VCaP (cell line): ENCODE results near the gene PCARE.

Source experiments
- H3K27ac ChIP-seq: fragments of 450-650 bp; 2 replicates; pipeline ENCODE4 v1.5.1; 2017
- TF ChIP-seq, protein P1 (sequence below): fragments of 450-650 bp; conservative IDR thresholded peaks from 2 replicates; pipeline ENCODE4 v1.5.1; 2017; ENCODE audit warnings: mild to moderate bottlenecking, moderate library complexity

The PCARE gene

DNA sequence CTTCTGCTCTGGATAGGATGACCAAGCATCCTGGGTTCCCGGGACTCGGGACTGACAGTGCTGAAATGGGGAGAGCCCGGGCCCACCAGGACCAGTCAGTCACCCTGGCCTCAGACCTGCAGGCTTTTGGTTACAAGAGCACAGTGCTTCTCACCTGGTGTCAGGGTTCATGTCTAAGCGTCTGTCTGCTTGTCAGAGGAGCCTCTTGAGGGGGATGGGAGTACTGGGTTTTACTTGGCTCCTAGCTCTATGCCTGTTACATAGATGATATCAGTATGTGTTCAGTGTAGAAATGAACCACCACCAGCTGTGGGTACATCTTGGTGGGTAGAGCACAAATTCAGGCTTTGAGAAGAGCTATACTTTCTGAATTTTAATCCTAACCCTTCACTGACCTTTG lies 29.9 kb downstream of the PCARE start:
- H3K27ac ChIP-seq: no peak overlapping the region
- TF ChIP-seq, protein P1, sequence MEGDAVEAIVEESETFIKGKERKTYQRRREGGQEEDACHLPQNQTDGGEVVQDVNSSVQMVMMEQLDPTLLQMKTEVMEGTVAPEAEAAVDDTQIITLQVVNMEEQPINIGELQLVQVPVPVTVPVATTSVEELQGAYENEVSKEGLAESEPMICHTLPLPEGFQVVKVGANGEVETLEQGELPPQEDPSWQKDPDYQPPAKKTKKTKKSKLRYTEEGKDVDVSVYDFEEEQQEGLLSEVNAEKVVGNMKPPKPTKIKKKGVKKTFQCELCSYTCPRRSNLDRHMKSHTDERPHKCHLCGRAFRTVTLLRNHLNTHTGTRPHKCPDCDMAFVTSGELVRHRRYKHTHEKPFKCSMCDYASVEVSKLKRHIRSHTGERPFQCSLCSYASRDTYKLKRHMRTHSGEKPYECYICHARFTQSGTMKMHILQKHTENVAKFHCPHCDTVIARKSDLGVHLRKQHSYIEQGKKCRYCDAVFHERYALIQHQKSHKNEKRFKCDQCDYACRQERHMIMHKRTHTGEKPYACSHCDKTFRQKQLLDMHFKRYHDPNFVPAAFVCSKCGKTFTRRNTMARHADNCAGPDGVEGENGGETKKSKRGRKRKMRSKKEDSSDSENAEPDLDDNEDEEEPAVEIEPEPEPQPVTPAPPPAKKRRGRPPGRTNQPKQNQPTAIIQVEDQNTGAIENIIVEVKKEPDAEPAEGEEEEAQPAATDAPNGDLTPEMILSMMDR: no peak

DNA sequence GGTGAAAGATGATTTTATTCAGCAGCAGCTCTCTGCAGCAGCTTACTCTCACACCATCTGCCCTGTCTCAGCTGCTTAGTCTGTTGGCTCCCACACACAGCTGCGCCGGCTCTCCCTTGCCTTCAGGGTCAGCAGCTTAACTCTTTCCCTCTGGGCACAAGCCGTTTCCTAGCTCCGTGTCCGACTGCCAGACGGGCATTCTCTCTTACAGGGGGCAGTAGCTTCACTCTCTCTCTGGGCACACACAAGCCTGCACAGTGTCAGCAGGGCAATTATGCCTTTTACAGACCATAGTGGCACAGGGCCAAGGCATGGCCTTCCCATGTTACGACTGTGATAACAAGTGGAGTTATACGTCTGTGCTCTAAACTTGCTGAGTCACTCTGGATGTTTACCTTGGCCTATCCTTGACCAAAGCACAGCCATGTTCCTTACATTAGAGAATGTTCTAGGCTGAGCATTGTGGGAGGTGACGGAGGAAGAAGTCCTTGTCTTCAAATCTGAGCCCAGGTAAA lies 31.7 kb downstream of the PCARE start:
- H3K27ac ChIP-seq: no peak overlapping the region
- TF ChIP-seq, protein P1: no peak

DNA sequence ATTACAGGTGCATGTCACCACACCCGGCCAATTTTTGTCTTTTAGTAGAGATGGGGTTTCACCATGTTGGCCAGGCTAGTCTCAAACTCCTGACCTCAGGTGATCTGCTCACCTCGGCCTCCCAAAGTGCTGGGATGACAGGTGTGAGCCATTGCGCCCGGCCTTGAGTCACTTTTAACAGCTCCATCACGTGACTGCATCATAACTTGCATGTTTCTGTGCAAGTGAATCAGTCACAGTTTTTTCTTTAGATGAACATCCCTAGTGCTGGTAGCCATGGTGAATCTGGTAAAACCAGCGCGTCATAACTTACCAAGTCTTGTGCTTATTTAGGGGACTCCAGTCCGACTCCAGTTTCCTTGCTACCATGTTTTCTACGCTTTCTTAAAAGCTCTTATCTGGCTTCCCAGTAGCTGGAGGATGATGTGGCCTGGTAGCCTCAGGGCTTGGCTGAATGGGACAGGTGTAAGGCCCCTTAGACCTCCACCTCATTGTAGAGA lies 33.1 kb downstream of the PCARE start:
- TF ChIP-seq, protein P1: no peak

DNA sequence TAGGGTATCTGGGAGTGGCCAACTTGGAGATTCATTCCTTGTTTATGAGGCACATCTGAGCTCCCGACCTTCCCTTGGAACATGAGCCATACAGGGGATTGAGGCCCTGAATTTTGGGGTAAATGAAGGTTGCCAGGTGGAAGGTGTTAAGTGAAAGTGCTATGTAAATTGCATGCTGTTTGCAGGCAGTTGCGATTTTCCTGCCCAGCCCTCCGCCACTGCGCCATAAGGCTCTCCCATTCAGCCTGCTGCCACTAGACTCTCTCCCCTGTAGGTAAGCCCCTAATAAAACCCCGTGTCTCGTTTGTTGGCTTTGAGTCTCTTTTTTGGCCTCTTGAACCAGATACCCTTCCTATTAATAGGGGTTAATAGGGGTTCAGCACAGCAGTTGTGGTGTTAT lies 33.8 kb downstream of the PCARE start:
- H3K27ac ChIP-seq: no peak overlapping the region
- TF ChIP-seq, protein P1: no peak

More for the DNA sequence above, 33.1 kb downstream of the PCARE start:
- no peak overlapping the region for H3K27ac ChIP-seq

DNA sequence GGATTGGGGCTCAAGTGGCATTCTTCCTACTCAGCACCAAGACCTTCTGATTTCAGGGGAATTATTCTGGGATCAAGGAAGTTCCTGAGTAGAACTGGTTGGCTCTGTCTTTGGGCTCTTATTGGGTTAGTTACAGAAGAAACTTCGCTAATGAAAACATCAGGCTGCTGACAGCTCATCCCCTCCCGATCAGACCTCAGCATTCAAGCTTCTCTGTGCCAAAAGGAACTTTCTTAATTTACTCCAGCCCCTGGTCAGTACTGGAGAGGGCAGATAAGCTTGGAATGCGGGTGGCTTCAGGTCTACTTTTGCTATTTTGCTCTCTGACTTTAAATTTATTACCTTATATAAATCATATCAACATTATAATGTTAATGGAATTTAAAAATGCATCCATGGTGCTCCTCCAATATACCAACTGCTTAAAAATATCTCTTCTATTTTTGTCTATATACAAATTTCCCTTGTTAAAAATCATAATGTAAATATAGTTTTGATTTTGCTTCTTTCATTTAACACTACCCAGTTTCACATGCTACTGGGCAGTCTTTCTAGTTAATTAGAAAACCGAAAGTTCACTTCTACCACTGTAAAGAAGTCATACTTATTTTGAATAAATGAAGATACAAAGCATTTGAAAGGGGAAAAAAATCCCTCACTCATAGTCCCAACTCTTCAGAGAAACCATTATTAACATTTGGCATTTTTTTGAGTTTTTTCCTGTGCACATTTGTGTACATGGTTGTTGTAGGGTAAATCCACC lies 34.4 kb downstream of the PCARE start:
- TF ChIP-seq, protein P1: no peak
- no peak overlapping the region for H3K27ac ChIP-seq

DNA sequence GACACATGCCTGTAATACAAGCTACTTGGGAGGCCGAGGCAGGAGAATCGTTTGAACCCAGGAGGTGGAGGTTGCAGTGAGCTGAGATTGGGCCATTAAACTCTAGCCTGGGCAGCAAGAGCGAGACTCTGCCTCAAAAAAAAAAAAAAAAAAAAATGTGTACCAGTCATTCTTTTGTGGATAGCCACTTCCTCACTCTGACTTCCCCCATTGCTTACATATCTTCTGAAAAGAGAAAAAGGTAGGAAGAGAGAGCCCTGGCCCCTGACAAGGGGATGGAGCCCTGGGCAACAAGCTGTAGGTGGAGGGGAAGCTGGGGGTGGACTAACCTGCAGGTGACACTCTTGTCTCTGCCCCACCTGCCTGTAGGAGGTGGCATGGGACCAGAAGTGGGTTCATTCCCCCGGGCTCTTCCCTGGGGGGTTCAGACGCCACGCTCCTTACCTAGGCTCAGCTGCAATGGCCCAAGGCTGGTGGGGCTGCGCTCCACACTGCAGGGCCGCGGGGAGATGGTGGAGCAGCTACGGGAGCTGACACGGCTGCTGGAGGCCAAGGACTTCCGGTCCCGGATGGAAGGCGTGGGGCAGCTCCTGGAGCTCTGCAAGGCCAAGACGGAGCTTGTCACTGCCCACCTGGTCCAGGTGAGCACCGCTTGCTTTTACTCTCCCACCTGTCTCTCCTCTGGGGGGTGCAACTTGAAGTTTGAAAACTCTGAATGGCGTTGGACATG lies 39.1 kb downstream of the PCARE start:
- H3K27ac ChIP-seq: no peak overlapping the region
- TF ChIP-seq, protein P1: no peak

DNA sequence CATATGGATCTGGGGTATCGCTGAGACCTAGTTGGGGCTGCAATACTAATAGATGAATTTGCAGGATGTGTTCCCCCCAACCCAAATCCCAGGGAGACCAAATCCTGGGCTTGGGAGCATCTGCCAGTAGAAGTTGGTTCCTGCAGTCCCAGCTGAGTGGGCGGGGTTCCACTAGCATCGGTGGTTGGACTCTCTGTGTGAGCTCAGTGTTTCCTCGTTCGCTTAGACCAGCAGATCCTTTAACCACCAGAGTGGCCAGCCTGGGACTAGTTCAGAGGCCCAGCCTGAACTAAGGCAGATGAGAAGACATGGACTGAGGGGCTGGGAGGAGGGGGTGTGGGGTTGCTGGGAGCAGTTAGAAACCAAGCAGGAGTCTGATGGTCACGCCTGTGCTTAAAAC lies 40.7 kb downstream of the PCARE start:
- TF ChIP-seq, protein P1: no peak
- H3K27ac ChIP-seq: no peak overlapping the region
